Measurements from ENCODE around the gene MUC20. TPM values are rescaled to one million over a fixed set of nuclear protein-coding genes. Genes with fewer than 3 reads are reported as not detected.

The MUC20 gene
- total and polyA plus RNA-seq, 9 of the 15 experiments (the other 6 are each of a cell fraction or from before 2014, with no cell fraction given), result 0.03 to 0.23 (median 0.15) TPM; not detected in 3

GRCh38 chr3:195693428-195694216 lies 27.2 kb upstream of the MUC20 start:
- no peak overlapping the region for H3K4me3 ChIP-seq
- no peak overlapping the region for H2AFZ ChIP-seq (ENCODE audit: low read depth, low read length)
- no TSS peak for BruUV-seq (replicated peaks)
- in situ Hi-C loops (cut with MboI), result no loop called here
- H3K4me1 ChIP-seq (replicated peaks in 1 of 2; ENCODE audit: control insufficient read depth in 2 of 2, insufficient read depth in 2 of 2, low read length in 2 of 2), result peaks cover 10 to 13% of the 10 kb centered on the region in 2 experiments; a peak in 3 of 5 replicates
- no peaks in the 10 kb centered on the region for H3K9me3 ChIP-seq (replicated peaks; ENCODE audit: control insufficient read depth, insufficient read depth, low read depth, low read length)
- no peak overlapping the region for H3K27ac ChIP-seq (ENCODE audit: extremely low read depth, low read depth, low read length)
- CTCF ChIA-PET (ENCODE audit: low intra/inter-chr PET ratio), result no interaction called here
- POLR2A ChIA-PET, result interaction anchor here (1.4 to 2.5 kb wide), 2 partner anchors 10 to 11 kb away, joined by 5 to 6 read pairs; no protein-coding TSS in a partner anchor
- ATAC-seq (no peak), FAIRE-seq (no peak), DNase-seq (ENCODE audit: extremely low read depth in 1 of 4, low spot score in 3 of 4) (peak in 1 of 4 experiments; percentile 28)
- no peaks in the 10 kb centered on the region for H3K9me1 ChIP-seq (ENCODE audit: control insufficient read depth, insufficient read depth, low read length)
- H3K9ac ChIP-seq (ENCODE audit: insufficient read depth in 1 of 2, low read depth in 2 of 2, low read length in 2 of 2), result no peak overlapping the region
- H3K79me2 ChIP-seq (ENCODE audit: control insufficient read depth, insufficient read depth, low read length), result no peaks in the 10 kb centered on the region
- H4K20me1 ChIP-seq (replicated peaks; ENCODE audit: control insufficient read depth, insufficient read depth, low read length), result no peaks in the 10 kb centered on the region
- H3K4me2 ChIP-seq (ENCODE audit: insufficient read depth, low read length), result no peak overlapping the region
- no peaks in the 10 kb centered on the region for H3K27me3 ChIP-seq (ENCODE audit: control insufficient read depth in 2 of 2, insufficient read depth in 2 of 2, low read length in 2 of 2)
- peaks cover 69% of the 10 kb centered on the region; the same call in 2 of the 3 replicates for H3K36me3 ChIP-seq (ENCODE audit: control insufficient read depth, insufficient read depth, low read length)
- 83% methylated on average over 13 of the region's 13 CpGs for WGBS (ENCODE audit: insufficient coverage, low coverage, missing lambda C conversion rate)
- intact Hi-C loops (cut with micrococcal nuclease), result loop anchor here (5.0 kb wide), 1 partner anchor 264 kb away; no protein-coding TSS in a partner anchor
- TF ChIP-seq SRSF1 (IDR thresholded peaks at IDR 0.05; ENCODE audit: low read depth, low read length) (no peak), PHF20 (IDR thresholded peaks at IDR 0.05; ENCODE audit: partially characterized antibody) (no peak), ZNF124 (CRISPR knock-in tag; IDR thresholded peaks at IDR 0.05) (no peak), OTX1 (CRISPR knock-in tag; IDR thresholded peaks at IDR 0.05) (peak; percentile 72), RCOR1 (IDR thresholded peaks at IDR 0.05; ENCODE audit: borderline replicate concordance in 1 of 2, low read depth in 2 of 2, low read length in 2 of 2) (no peak), HNRNPH1 (optimal IDR thresholded peaks at IDR 0.05; ENCODE audit: low read depth, low read length) (no peak), MAZ (CRISPR knock-in tag; conservative IDR thresholded peaks at IDR 0.05 in 1 of 2, IDR thresholded peaks at IDR 0.05 in 1 of 2) (no peak), MED1 (CRISPR knock-in tag; IDR thresholded peaks at IDR 0.05; ENCODE audit: borderline replicate concordance) (peak; percentile 41; the same call in 1 of the 2 replicates), L3MBTL2 (IDR thresholded peaks at IDR 0.05) (no peak), ZBTB26 (CRISPR knock-in tag; IDR thresholded peaks at IDR 0.05) (0 out of 2 replicates have a peak, but pooled peaks have one; percentile 75), PRMT5 (CRISPR knock-in tag; IDR thresholded peaks at IDR 0.05) (no peak), ZNF695 (CRISPR knock-in tag; IDR thresholded peaks at IDR 0.05) (no peak), KDM1A (IDR thresholded peaks at IDR 0.05) (no peak), HBP1 (CRISPR knock-in tag; IDR thresholded peaks at IDR 0.05) (0 out of 2 replicates have a peak, but pooled peaks have one; percentile 42), MTA1 (IDR thresholded peaks at IDR 0.05; ENCODE audit: borderline replicate concordance) (no peak), SMARCE1 (IDR thresholded peaks at IDR 0.05) (no peak), PHB2 (IDR thresholded peaks at IDR 0.05; ENCODE audit: low read depth) (no peak), GABPB2 (CRISPR knock-in tag; conservative IDR thresholded peaks at IDR 0.05) (0 out of 2 replicates have a peak, but pooled peaks have one; percentile 20)
- TF ChIP-seq, protein P1, sequence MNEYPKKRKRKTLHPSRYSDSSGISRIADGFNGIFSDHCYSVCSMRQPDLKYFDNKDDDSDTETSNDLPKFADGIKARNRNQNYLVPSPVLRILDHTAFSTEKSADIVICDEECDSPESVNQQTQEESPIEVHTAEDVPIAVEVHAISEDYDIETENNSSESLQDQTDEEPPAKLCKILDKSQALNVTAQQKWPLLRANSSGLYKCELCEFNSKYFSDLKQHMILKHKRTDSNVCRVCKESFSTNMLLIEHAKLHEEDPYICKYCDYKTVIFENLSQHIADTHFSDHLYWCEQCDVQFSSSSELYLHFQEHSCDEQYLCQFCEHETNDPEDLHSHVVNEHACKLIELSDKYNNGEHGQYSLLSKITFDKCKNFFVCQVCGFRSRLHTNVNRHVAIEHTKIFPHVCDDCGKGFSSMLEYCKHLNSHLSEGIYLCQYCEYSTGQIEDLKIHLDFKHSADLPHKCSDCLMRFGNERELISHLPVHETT (CRISPR knock-in tag; conservative IDR thresholded peaks at IDR 0.05 in 1 of 2, IDR thresholded peaks at IDR 0.05 in 1 of 2), result no peak
